Measurements from ENCODE around the gene SLC1A4. TPM values are rescaled to one million over a fixed set of nuclear protein-coding genes. Genes with fewer than 3 reads are reported as not detected.
"Not testable (repeated sequence)": the region's sequence is repeated elsewhere in the genome, so short reads cannot be mapped to it uniquely, and the experiment has no call there.

The SLC1A4 gene
- total RNA-seq, 1 donor from 2014 or later = 13.1 TPM

DNA sequence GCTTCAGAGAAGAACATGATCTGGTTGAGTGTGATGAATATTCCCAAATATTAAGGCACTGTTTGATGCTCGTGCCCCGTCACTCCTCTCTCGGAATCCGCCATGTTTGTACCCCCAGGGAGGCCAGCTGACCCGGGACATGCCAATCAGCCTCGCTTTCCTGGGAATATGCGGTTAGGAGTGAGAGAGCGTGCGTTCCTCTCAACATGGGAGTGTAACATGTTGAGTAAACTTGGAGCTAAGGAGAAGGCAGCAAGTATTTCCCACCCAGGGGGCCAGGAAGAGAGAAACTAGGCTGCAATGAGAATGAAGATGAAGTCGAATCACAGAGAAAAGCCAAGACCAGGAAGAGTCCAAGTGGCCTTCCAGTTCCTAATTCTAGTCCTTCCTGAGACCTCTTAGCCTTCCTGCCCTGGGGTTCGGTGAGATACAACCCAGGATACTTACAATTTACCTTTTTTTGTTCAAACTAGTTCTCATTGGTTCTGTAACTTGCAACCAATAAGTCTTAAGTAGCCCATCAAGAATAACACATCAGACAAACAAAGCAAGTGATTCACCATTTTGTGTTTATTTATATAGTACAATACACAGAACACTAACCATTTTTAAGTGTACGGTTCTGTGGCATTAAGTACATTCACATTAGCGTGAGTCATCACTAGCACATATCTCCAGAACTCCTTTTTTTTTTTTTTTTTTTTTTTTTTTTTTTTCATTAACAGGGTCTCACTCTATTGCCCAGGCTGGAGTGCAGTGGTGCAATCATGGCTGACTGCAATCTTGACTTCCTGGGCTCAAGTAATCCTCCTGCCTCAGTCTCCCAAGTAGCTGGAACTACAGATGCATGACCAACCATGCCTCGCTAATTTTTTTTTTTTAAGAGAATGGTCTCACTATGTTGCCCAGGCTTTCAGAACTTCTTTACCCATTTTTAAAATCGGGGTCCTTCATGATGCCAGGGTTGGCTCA lies 36.4 kb upstream of the SLC1A4 start:
- Mint-ChIP-seq H3K27ac (no peak overlapping the region), H3K9me3 (peaks cover 7% of the 10 kb centered on the region), H3K4me1 (peaks cover 15% of the 10 kb centered on the region), H3K36me3 (ENCODE audit: low read depth) (peaks cover 4% of the 10 kb centered on the region), H3K4me3 (no peak overlapping the region), H3K27me3 (peaks cover 4% of the 10 kb centered on the region)
- no peak for DNase-seq
- intact Hi-C loops (cut with micrococcal nuclease) = no loop called here

DNA sequence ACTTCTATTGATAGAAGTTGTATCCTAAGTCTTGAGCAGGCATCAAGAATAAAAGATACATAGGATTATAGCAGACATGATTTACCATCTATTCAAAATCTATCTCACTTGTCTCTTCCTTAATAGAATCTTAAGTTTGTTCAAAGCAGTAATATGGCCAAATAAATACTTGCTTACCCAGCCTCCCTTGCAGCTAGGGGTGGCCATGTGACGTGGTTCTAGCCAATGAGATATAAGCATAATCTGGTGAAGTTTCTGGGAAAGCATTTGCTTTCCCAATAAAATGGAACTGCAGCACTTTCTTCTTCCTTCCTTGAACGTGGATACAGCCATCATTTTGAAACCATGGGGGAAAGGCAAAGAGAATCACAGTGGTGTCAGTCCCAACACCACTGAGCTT lies 33.7 kb upstream of the SLC1A4 start:
- no peak overlapping the region for H3K4me3 Mint-ChIP-seq
- H3K4me1 Mint-ChIP-seq = peaks cover 5% of the 10 kb centered on the region
- DNase-seq = no peak
- H3K27me3 Mint-ChIP-seq = peaks cover 4% of the 10 kb centered on the region
- intact Hi-C loops (cut with micrococcal nuclease) = no loop called here
- H3K27ac Mint-ChIP-seq = no peak overlapping the region
- H3K9me3 Mint-ChIP-seq = peaks cover 4% of the 10 kb centered on the region
- peaks cover 4% of the 10 kb centered on the region for H3K36me3 Mint-ChIP-seq (ENCODE audit: low read depth)

DNA sequence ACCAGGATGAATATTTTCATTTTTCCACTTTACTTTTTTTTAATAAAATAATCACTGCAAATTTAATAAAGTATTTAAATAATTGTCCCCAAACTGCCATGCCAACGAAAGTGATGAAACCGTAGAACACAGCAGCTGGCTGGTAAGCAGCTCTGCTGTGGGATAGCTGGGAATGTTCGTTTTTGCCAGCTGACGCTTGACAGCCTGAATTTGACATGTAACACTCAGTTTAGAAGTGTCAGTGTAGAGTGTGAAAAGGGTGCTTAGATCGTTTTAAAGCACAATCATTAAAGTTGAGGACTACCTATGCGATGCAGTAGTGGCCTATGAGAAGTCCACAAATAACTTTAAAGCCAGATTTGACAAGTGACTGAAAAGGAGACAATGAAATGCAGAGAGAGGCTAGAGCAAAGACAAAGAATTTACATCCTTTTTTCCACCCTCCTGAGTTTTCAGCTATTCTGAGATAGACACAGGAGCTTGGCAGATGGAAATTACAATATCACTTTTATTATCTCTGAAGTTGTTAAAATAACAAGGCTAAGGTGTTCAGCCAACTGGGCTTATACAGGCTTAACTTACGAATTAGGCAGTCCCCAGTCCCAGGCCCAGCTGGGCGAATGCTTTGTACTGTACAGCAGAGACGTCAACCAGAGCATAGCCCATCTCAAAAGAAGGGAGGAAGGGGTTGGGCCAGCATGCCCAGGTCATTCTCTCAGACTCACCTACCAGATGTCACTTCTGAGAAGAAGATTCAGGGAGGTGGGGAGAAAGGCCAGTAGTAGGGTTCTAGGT lies 31.9 kb upstream of the SLC1A4 start:
- H3K27me3 Mint-ChIP-seq = peaks cover 4% of the 10 kb centered on the region
- H3K36me3 Mint-ChIP-seq (ENCODE audit: low read depth) = peaks cover 2% of the 10 kb centered on the region
- peaks cover 4% of the 10 kb centered on the region for H3K9me3 Mint-ChIP-seq
- H3K4me3 Mint-ChIP-seq = no peak overlapping the region
- H3K27ac Mint-ChIP-seq = no peak overlapping the region
- peaks cover 2% of the 10 kb centered on the region for H3K4me1 Mint-ChIP-seq
- DNase-seq = no peak
- intact Hi-C loops (cut with micrococcal nuclease) = no loop called here

DNA sequence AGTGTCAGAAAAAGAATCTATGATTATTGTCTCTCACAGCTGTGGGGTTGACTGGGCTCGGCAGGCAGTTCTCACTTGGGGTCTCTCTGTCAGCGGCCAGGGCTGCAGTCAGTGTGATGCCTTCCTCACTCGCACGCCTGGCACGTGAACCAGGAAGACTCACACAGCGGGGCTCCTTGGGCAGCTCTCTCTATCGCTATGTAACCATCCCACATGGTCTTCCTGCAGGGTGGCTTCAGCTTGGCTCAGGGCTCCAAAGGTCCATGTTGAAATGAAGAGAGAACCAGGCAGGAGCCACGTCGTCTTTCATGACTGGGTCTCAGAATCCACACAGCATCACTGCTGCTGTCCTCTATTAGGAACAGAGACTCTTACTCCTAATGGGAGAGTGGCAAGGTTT lies 30.6 kb upstream of the SLC1A4 start:
- peaks cover 4% of the 10 kb centered on the region for H3K9me3 Mint-ChIP-seq
- H3K27me3 Mint-ChIP-seq = peaks cover 4% of the 10 kb centered on the region
- H3K4me3 Mint-ChIP-seq = no peak overlapping the region
- no peak overlapping the region for H3K27ac Mint-ChIP-seq
- no peak for DNase-seq
- H3K36me3 Mint-ChIP-seq (ENCODE audit: low read depth) = peaks cover 2% of the 10 kb centered on the region
- H3K4me1 Mint-ChIP-seq = peaks cover 3% of the 10 kb centered on the region
- intact Hi-C loops (cut with micrococcal nuclease) = no loop called here

GRCh38 chr2:64960819-64961218 lies 28.4 kb upstream of the SLC1A4 start:
- intact Hi-C loops (cut with micrococcal nuclease) = no loop called here
- Mint-ChIP-seq H3K9me3 (no peaks in the 10 kb centered on the region), H3K27me3 (peaks cover 2% of the 10 kb centered on the region), H3K4me1 (peaks cover 3% of the 10 kb centered on the region), H3K36me3 (ENCODE audit: low read depth) (no peaks in the 10 kb centered on the region), H3K4me3 (no peak overlapping the region), H3K27ac (no peak overlapping the region)
- DNase-seq = no peak

DNA sequence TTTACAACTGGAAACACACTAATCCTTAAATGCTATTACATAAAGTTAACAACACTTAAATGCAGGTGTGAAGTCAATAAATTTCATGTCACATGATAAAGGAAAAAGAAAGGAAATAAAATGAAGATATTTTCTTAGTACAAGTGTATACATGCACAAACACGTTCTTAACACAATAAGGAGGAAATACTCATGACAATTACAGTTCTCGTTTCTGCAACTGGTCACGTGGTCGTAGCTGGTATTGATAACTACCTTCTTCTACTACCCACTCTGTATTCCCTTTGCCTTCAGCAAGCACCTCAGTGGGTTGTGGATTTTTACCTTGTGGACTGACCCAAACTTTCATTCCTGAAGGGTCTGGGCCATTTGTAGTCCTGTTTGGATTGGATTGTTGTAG lies 26.1 kb upstream of the SLC1A4 start:
- DNase-seq; intact Hi-C loops (cut with micrococcal nuclease); H3K9me3 Mint-ChIP-seq; H3K27me3 Mint-ChIP-seq; H3K4me3 Mint-ChIP-seq; H3K4me1 Mint-ChIP-seq; H3K27ac Mint-ChIP-seq; H3K36me3 Mint-ChIP-seq (ENCODE audit: low read depth): not testable (repeated sequence)

GRCh38 chr2:64963719-64964118 lies 25.5 kb upstream of the SLC1A4 start:
- Mint-ChIP-seq H3K27me3 (peaks cover 8% of the 10 kb centered on the region), H3K36me3 (ENCODE audit: low read depth) (no peaks in the 10 kb centered on the region), H3K27ac (no peak overlapping the region), H3K4me3 (no peak overlapping the region), H3K4me1 (peaks cover 2% of the 10 kb centered on the region), H3K9me3 (no peaks in the 10 kb centered on the region)
- no peak for DNase-seq
- intact Hi-C loops (cut with micrococcal nuclease) = no loop called here

DNA sequence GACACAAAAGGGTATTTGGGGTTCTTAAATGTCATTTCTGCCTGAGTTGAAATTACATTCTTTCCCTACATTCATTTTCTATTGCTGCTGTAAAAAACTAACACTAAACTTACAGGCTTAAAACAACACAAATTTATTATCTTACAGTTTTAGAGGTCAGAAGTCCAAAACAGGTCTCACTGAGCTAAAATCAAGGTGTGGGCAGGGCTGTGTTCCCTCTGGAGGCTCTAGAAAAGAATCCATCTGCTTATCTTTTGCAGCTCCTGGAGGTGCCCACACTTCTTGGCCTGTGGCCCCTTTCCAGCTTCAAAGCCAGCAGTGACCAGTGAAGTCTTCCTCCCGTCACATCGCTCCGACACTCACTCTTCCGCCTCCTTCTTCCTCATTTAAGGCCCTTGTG lies 23.2 kb upstream of the SLC1A4 start:
- Mint-ChIP-seq H3K4me1 (peaks cover 2% of the 10 kb centered on the region), H3K36me3 (ENCODE audit: low read depth) (no peaks in the 10 kb centered on the region), H3K27ac (no peak overlapping the region), H3K27me3 (peaks cover 8% of the 10 kb centered on the region), H3K9me3 (no peaks in the 10 kb centered on the region), H3K4me3 (no peak overlapping the region)
- no peak for DNase-seq
- intact Hi-C loops (cut with micrococcal nuclease) = no loop called here

DNA sequence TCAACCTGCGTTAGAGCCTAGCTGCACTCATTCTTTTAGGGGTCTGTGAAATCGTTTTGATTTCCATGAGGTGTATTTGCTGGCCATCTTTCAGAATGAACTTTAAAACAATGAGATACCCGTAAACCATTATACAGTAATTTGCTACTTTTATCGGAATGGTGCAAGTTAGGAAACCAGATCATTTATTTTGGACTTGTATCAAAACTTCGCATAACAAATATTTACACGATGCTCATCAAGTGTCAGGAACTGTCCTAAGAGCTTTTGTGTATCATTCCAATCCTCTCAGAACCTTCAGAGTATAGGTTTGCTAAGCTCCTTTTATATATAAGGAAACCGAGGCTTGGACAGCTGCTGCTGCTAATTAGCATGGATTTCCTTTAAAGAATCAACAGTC lies 22.4 kb upstream of the SLC1A4 start:
- Mint-ChIP-seq H3K27me3 (peaks cover 8% of the 10 kb centered on the region), H3K27ac (no peak overlapping the region), H3K4me3 (no peak overlapping the region), H3K9me3 (no peaks in the 10 kb centered on the region), H3K36me3 (ENCODE audit: low read depth) (no peaks in the 10 kb centered on the region), H3K4me1 (peaks cover 2% of the 10 kb centered on the region)
- DNase-seq = no peak
- intact Hi-C loops (cut with micrococcal nuclease) = no loop called here

GRCh38 chr2:64967601-64968000 lies 21.6 kb upstream of the SLC1A4 start:
- peaks cover 2% of the 10 kb centered on the region for H3K4me1 Mint-ChIP-seq
- no peaks in the 10 kb centered on the region for H3K36me3 Mint-ChIP-seq (ENCODE audit: low read depth)
- intact Hi-C loops (cut with micrococcal nuclease) = no loop called here
- peaks cover 8% of the 10 kb centered on the region for H3K27me3 Mint-ChIP-seq
- no peaks in the 10 kb centered on the region for H3K9me3 Mint-ChIP-seq
- DNase-seq = no peak
- H3K27ac Mint-ChIP-seq = no peak overlapping the region
- no peak overlapping the region for H3K4me3 Mint-ChIP-seq

- H3K4me1 Mint-ChIP-seq; H3K27me3 Mint-ChIP-seq; H3K9me3 Mint-ChIP-seq; H3K36me3 Mint-ChIP-seq (ENCODE audit: low read depth); H3K27ac Mint-ChIP-seq; H3K4me3 Mint-ChIP-seq; DNase-seq; intact Hi-C loops (cut with micrococcal nuclease): not testable (repeated sequence)
Observed at GRCh38 chr2:64969086-64969485, 20.1 kb upstream of the SLC1A4 start.

- Mint-ChIP-seq H3K27ac (no peak overlapping the region), H3K4me3 (no peak overlapping the region), H3K9me3 (no peaks in the 10 kb centered on the region), H3K36me3 (ENCODE audit: low read depth) (no peaks in the 10 kb centered on the region), H3K4me1 (no peaks in the 10 kb centered on the region), H3K27me3 (peaks cover 14% of the 10 kb centered on the region)
- no peak for DNase-seq
- intact Hi-C loops (cut with micrococcal nuclease) = no loop called here
Observed at GRCh38 chr2:64970495-64970894, 18.7 kb upstream of the SLC1A4 start.

GRCh38 chr2:64972426-64972825 lies 16.8 kb upstream of the SLC1A4 start:
- H3K9me3 Mint-ChIP-seq = no peaks in the 10 kb centered on the region
- H3K27me3 Mint-ChIP-seq = peaks cover 15% of the 10 kb centered on the region
- no peaks in the 10 kb centered on the region for H3K36me3 Mint-ChIP-seq (ENCODE audit: low read depth)
- H3K4me3 Mint-ChIP-seq = no peak overlapping the region
- no peak for DNase-seq
- H3K4me1 Mint-ChIP-seq = peaks cover under 1% of the 10 kb centered on the region
- H3K27ac Mint-ChIP-seq = no peak overlapping the region
- intact Hi-C loops (cut with micrococcal nuclease) = no loop called here

- Mint-ChIP-seq H3K36me3 (ENCODE audit: low read depth) (no peaks in the 10 kb centered on the region), H3K4me1 (peaks cover 2% of the 10 kb centered on the region), H3K4me3 (no peak overlapping the region), H3K27ac (no peak overlapping the region), H3K9me3 (no peaks in the 10 kb centered on the region), H3K27me3 (peaks cover 14% of the 10 kb centered on the region)
- no peak for DNase-seq
- intact Hi-C loops (cut with micrococcal nuclease) = no loop called here
Observed at GRCh38 chr2:64972876-64973275, 16.3 kb upstream of the SLC1A4 start.

All from activated CD4-positive, alpha-beta T cell treated with anti-CD3 and anti-CD28 coated beads, Interleukin-2, amount 10 ng/mL, durations not matched to agents 24 days and 14 days (primary cell).